K562 (cell line): ENCODE measurements around the gene KRTAP19-5. TPM values are rescaled to one million over a fixed set of nuclear protein-coding genes. Genes with fewer than 3 reads are reported as not detected.

Experiments used
- ATAC-seq: fragments of 200-7000 bp; cut with Tn5 transposase; 3 replicates; pipeline ENCODE4 v1.9.1; 2020; ENCODE audit warnings: moderate library complexity
- BruUV-seq: library from RNA; stranded (reverse); fragments of 400-500 nt; replicated peaks from 2 replicates; lab custom pipeline; 2021; lab: Mats Ljungman, UMichigan
- CTCF ChIA-PET: fragments of 300-600 bp; formaldehyde crosslinking; extraction: SDS; loops from one replicate; lab custom pipeline; 2021; ENCODE audit warnings: low intra/inter-chr PET ratio; lab: Yijun Ruan, JAX
- POLR2A ChIA-PET: fragments of 300-600, 350-650 bp; sonication (Branson Sonifier 250); formaldehyde crosslinking; extraction: SDS; loops from one replicate; lab custom pipeline; 2021; ENCODE audit warnings: antibody characterized with exemption, inconsistent platforms; lab: Yijun Ruan, JAX
- DNase-seq, 4 experiments: peaks; one replicate each; pipeline versions ENCODE4 v3.0.0 to v3.0.0-alpha.2; 2011 to 2018; ENCODE audit warnings: low spot score in 3 of 4, mixed read lengths in 3 of 4; ENCODE audit errors: extremely low read depth in 1 of 4
- FAIRE-seq: peaks from 2 replicates; lab custom pipeline; 2011; peaks lifted over from hg19 to GRCh38; lab: Jason Lieb, UNC
- H2AFZ ChIP-seq: 2 replicates; pipeline ENCODE4 v1.6.0; 2011; ENCODE audit warnings: low read depth, low read length, control low read depth, inconsistent platforms
- H3K27ac ChIP-seq: fragments of 200-600 bp; 3 replicates; pipeline ENCODE4 v1.8.0; 2011; ENCODE audit warnings: low read depth, mild to moderate bottlenecking, control low read depth, inconsistent platforms, low read length, moderate library complexity, mixed read lengths; ENCODE audit errors: extremely low read depth
- H3K27me3 ChIP-seq, 2 experiments: fragments of 300-600 bp in 1 of 2; 2 replicates in 1 of 2; 3 replicates in 1 of 2; pipeline versions ENCODE4 v1.6.0 to v1.8.0; 2011; ENCODE audit warnings: inconsistent platforms in 2 of 2, low read length in 2 of 2, mild to moderate bottlenecking in 1 of 2, mixed read lengths in 1 of 2, moderate library complexity in 1 of 2; ENCODE audit not compliant: control insufficient read depth in 2 of 2, insufficient read depth in 2 of 2
- H3K36me3 ChIP-seq: fragments of 300-600 bp; 3 replicates; pipeline ENCODE4 v1.8.0; 2011; ENCODE audit warnings: mild to moderate bottlenecking, low read length, inconsistent platforms; ENCODE audit not compliant: control insufficient read depth, insufficient read depth
- H3K4me1 ChIP-seq, 2 experiments: fragments of 200-600 bp in 1 of 2; replicated peaks in 1 of 2; 2 replicates in 1 of 2; 3 replicates in 1 of 2; pipeline versions ENCODE4 v1.5.1 to v1.8.0; 2011; ENCODE audit warnings: inconsistent platforms in 2 of 2, low read length in 2 of 2, mild to moderate bottlenecking in 1 of 2, mixed read lengths in 1 of 2, moderate library complexity in 1 of 2; ENCODE audit not compliant: control insufficient read depth in 2 of 2, insufficient read depth in 2 of 2
- H3K4me2 ChIP-seq: 2 replicates; pipeline ENCODE4 v1.6.1; 2011; ENCODE audit warnings: low read length, control low read depth, inconsistent platforms, mixed read lengths; ENCODE audit not compliant: insufficient read depth
- H3K4me3 ChIP-seq: fragments of 200-600 bp; sonication (generic), shearing (Covaris generic); 2 replicates; pipeline ENCODE4 v1.5.1; 2016; ENCODE audit warnings: control low read depth, inconsistent platforms
- H3K79me2 ChIP-seq: fragments of 200-600 bp; 3 replicates; pipeline ENCODE4 v1.8.0; 2011; ENCODE audit warnings: low read length, inconsistent platforms; ENCODE audit not compliant: control insufficient read depth, insufficient read depth
- H3K9ac ChIP-seq, 2 experiments: 2 replicates each; pipeline versions ENCODE4 v1.6.0 to v1.6.1; 2011; ENCODE audit warnings: low read depth in 2 of 2, low read length in 2 of 2, control low read depth in 1 of 2, inconsistent platforms in 1 of 2, mild to moderate bottlenecking in 1 of 2, mixed read lengths in 1 of 2; ENCODE audit not compliant: insufficient read depth in 1 of 2
- H3K9me1 ChIP-seq: one replicate; pipeline ENCODE4 v1.6.0; 2011; ENCODE audit warnings: inconsistent platforms, mild to moderate bottlenecking, low read length, moderate library complexity; ENCODE audit not compliant: control insufficient read depth, insufficient read depth
- H3K9me3 ChIP-seq: replicated peaks from 2 replicates; pipeline ENCODE4 v1.5.1; 2011; ENCODE audit warnings: low read depth, low read length, inconsistent platforms; ENCODE audit not compliant: control insufficient read depth, insufficient read depth
- H4K20me1 ChIP-seq: replicated peaks from 2 replicates; pipeline ENCODE4 v1.6.1; 2011; ENCODE audit warnings: low read length, inconsistent platforms, mixed read lengths; ENCODE audit not compliant: control insufficient read depth, insufficient read depth
- ARID2 ChIP-seq: fragments of 450-650 bp; IDR thresholded peaks from 2 replicates; pipeline ENCODE4 v1.6.1; 2017; ENCODE audit warnings: antibody characterized with exemption, mild to moderate bottlenecking
- CHD4 ChIP-seq: fragments of 200-600 bp; sonication (generic); IDR thresholded peaks from 3 replicates; pipeline ENCODE4 v1.6.1; 2012; ENCODE audit warnings: low read depth, mild to moderate bottlenecking, mixed read lengths, low read length, inconsistent platforms; ENCODE audit not compliant: insufficient read depth, insufficient replicate concordance, poor library complexity, severe bottlenecking
- ELF4 ChIP-seq: fragments of 450-650 bp; formaldehyde crosslinking; IDR thresholded peaks from 2 replicates; pipeline ENCODE4 v1.4.0; 2022; ENCODE audit warnings: missing genetic modification characterization
- HLTF ChIP-seq: fragments of 450-650 bp; IDR thresholded peaks from 2 replicates; pipeline ENCODE4 v1.6.1; 2016
- HMG20B ChIP-seq: fragments of 250-450 bp; sonication (Bioruptor Pico); IDR thresholded peaks from 2 replicates; pipeline ENCODE4 v1.5.0; 2021; ENCODE audit warnings: mild to moderate bottlenecking
- KLF16 ChIP-seq: IDR thresholded peaks from 2 replicates; pipeline ENCODE4 v1.6.1; 2016; ENCODE audit warnings: antibody characterized with exemption
- PRPF4 ChIP-seq: fragments of 200-400 bp; formaldehyde crosslinking; IDR thresholded peaks from one replicate; pipeline ENCODE4 v1.6.1; 2017; ENCODE audit warnings: low read length, low read depth, mild to moderate bottlenecking; ENCODE audit not compliant: insufficient read depth, poor library complexity, severe bottlenecking
- PTBP1 ChIP-seq: fragments of 200-400 bp; formaldehyde crosslinking; IDR thresholded peaks from 2 replicates; pipeline ENCODE4 v1.6.1; 2017; ENCODE audit warnings: low read depth, low read length
- SAFB ChIP-seq: fragments of 200-400 bp; formaldehyde crosslinking; IDR thresholded peaks from 2 replicates; pipeline ENCODE4 v1.6.1; 2017; ENCODE audit warnings: low read depth, low read length, borderline replicate concordance
- ZNF253 ChIP-seq: fragments of 250-450 bp; sonication (Bioruptor Pico); conservative IDR thresholded peaks from 2 replicates; pipeline ENCODE4 v1.6.1; 2021; ENCODE audit warnings: mild to moderate bottlenecking
- ZNF766 ChIP-seq: fragments of 200-800 bp; sonication (Bioruptor generic); conservative IDR thresholded peaks from 2 replicates; pipeline ENCODE4 v1.6.1; 2016; ENCODE audit warnings: missing genetic modification characterization, missing compliant biosample characterization
- WGBS: fragments of 100-300 bp; shearing (Covaris generic); methylation state at CpG from one replicate; pipeline ENCODE4 v1.1.6; 2016; ENCODE audit warnings: low coverage, mixed read lengths; ENCODE audit not compliant: insufficient coverage; ENCODE audit errors: missing lambda C conversion rate; 5-methylcytosine and 5-hydroxymethylcytosine counted together
- in situ Hi-C: fragments of 300-500 bp; cut with MboI; formaldehyde crosslinking; loops from 4 replicates; pipeline ENCODE4 v1.15.0; 2018; ENCODE audit warnings: inconsistent platforms, mixed read lengths
- intact Hi-C: fragments of 100-400 bp; cut with micrococcal nuclease; formaldehyde crosslinking; loops from 2 replicates; pipeline ENCODE4 v1.14.2; 2022
- polyA plus RNA-seq, 8 experiments: library from polyadenylated mRNA; depleted of rRNA in 4 of 8; stranded (reverse) in 5 of 8; unstranded in 3 of 8; fragments of >200 nt; fragmentation: Nextera tagmentation in 2 of 8; fragmentation: Illumina TruSeq in 1 of 8; extraction: Ambion mirVana in 2 of 8; extraction: Trizol in 1 of 8; gene quantifications; 2 replicates each; pipeline versions ENCODE4 v1.2.1 to v1.2.3, GENCODE V29; 2011 to 2014; ENCODE audit warnings: inconsistent platforms in 1 of 8, missing spikeins in 1 of 8
- total RNA-seq, 7 experiments: library from RNA; depleted of rRNA in 6 of 7; stranded (reverse); fragments of >200 nt in 6 of 7; fragmentation: Illumina TruSeq in 2 of 7; extraction: Trizol in 2 of 7; gene quantifications; 2 replicates each; pipeline versions ENCODE4 v1.2.1 to v1.2.3, GENCODE V29; 2011 to 2021; ENCODE audit warnings: low replicate concordance in 1 of 7
- TF ChIP-seq, protein P1 (sequence below), 3 experiments: fragments of 200-800 bp in 1 of 3; sonication (Bioruptor generic) in 1 of 3; sonication (generic) in 1 of 3; formaldehyde crosslinking in 1 of 3; IDR thresholded peaks; 2 replicates each; pipeline versions ENCODE4 v1.6.1 to v1.8.0; 2016 to 2022; ENCODE audit warnings: mild to moderate bottlenecking in 2 of 3, missing compliant biosample characterization in 2 of 3, missing genetic modification characterization in 2 of 3, missing genetic modification reagents in 1 of 3

The KRTAP19-5 gene
- total and polyA plus RNA-seq, 9 of the 15 experiments (the other 6 are each of a cell fraction or from before 2014, with no cell fraction given): not detected

DNA sequence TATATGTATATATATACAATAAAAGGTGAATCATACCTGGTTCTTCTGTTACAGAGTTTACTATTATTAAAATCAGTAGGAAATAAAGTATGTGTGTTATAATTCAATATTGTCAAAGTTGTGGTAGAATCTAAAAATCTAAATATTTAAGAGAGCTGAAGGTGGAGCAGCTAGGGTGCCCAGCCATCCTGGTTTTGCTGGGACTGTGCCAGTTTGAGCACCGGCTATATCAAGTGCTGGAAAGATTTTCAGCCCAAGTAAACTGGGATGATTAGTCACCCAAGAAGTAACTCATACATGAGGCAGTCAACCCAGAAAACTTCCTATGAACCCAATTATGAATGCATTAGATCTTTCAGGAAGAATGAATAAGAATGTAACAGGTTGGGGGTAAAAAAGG is 16.9 kb upstream of the KRTAP19-5 start:
- FAIRE-seq: no peak
- POLR2A ChIA-PET: no interaction called here
- ATAC-seq: no peak

More for the DNA sequence above, 16.9 kb upstream of the KRTAP19-5 start:
- Histone ChIP-seq H3K4me2 (no peak overlapping the region), H3K9ac (no peak overlapping the region), H3K4me3 (no peak overlapping the region), H3K36me3 (no peaks in the 10 kb centered on the region), H3K27me3 (no peaks in the 10 kb centered on the region), H3K79me2 (no peaks in the 10 kb centered on the region), H3K4me1 (no peaks in the 10 kb centered on the region), H3K27ac (no peak overlapping the region), H4K20me1 (no peaks in the 10 kb centered on the region), H2AFZ (no peak overlapping the region), H3K9me3 (no peaks in the 10 kb centered on the region; the same call in 1 of the 2 replicates), H3K9me1 (no peaks in the 10 kb centered on the region)
- no peak for DNase-seq
- BruUV-seq: no TSS peak
- 0% methylated on average over 1 of the region's 1 CpG for WGBS
- CTCF ChIA-PET: no interaction called here
- intact Hi-C loops (no loop called here), in situ Hi-C loops (no loop called here)
- TF ChIP-seq ARID2 (no peak), ZNF766 (no peak), HMG20B (CRISPR knock-in tag) (no peak), SAFB (no peak), PRPF4 (no peak), KLF16 (no peak), ELF4 (CRISPR knock-in tag) (no peak), HLTF (no peak), CHD4 (no peak), PTBP1 (no peak), ZNF253 (CRISPR knock-in tag) (no peak)
- TF ChIP-seq, protein P1, sequence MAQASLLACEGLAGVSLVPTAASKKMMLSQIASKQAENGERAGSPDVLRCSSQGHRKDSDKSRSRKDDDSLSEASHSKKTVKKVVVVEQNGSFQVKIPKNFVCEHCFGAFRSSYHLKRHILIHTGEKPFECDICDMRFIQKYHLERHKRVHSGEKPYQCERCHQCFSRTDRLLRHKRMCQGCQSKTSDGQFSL (CRISPR knock-in tag; IDR thresholded peaks at IDR 0.05): no peak
- TF ChIP-seq, protein P1 (tag; IDR thresholded peaks at IDR 0.05): no peak
